ENCODE data around the gene KDM6A. TPM values are rescaled to one million over a fixed set of nuclear protein-coding genes. Genes with fewer than 3 reads are reported as not detected.

Gene KDM6A
- total RNA-seq, 1 experiment from 2014 or later = 42.8 TPM

GRCh38 chrX:44989995-44990770 is 117.2 kb downstream of the KDM6A start:
- no peak for DNase-seq
- H3K27ac Mint-ChIP-seq = no peak overlapping the region
- Histone ChIP-seq H2BK15ac (ENCODE audit: low read depth, low read length) (no peak overlapping the region), H3K9ac (ENCODE audit: extremely low read depth, insufficient read length, low read length) (no peak overlapping the region), H3K4me1 (ENCODE audit: insufficient read depth, low read length) (no peaks in the 10 kb centered on the region), H2BK12ac (ENCODE audit: insufficient read length, low read depth, low read length) (no peak overlapping the region), H3K9me3 (ENCODE audit: control insufficient read depth, low read depth, low read length) (no peaks in the 10 kb centered on the region), H2BK5ac (ENCODE audit: insufficient read length, low read length) (no peak overlapping the region), H2BK20ac (ENCODE audit: low read depth, low read length, poor library complexity, severe bottlenecking) (no peak overlapping the region), H3K4ac (ENCODE audit: low read depth, low read length) (no peak overlapping the region), H2AK5ac (ENCODE audit: insufficient read length, low read length) (no peak overlapping the region), H4K20me1 (ENCODE audit: control insufficient read depth, insufficient read depth, insufficient read length) (no peaks in the 10 kb centered on the region), H3K14ac (ENCODE audit: insufficient read depth, low read length) (no peak overlapping the region), H2BK120ac (ENCODE audit: low read depth, low read length, poor library complexity, severe bottlenecking) (no peak overlapping the region), H4K8ac (replicated peaks; ENCODE audit: insufficient read length, low read depth, low read length) (no peak overlapping the region), H3K27me3 (ENCODE audit: insufficient read depth, low read length) (no peaks in the 10 kb centered on the region), H3K79me2 (ENCODE audit: insufficient read depth, low read length) (peaks cover 3% of the 10 kb centered on the region; the same call in 1 of the 2 replicates), H3T11ph (ENCODE audit: low read length) (no peak overlapping the region), H3K23me2 (ENCODE audit: insufficient read length, low read depth, low read length, poor library complexity, severe bottlenecking) (no peaks in the 10 kb centered on the region), H3K18ac (ENCODE audit: insufficient read length, low read depth, low read length) (no peak overlapping the region), H3K4me2 (ENCODE audit: insufficient read depth, insufficient read length, low read length) (no peak overlapping the region), H3K27ac (ENCODE audit: insufficient read length, low read depth, low read length) (no peak overlapping the region), H3K79me1 (ENCODE audit: insufficient read depth, low read depth, low read length, poor library complexity, severe bottlenecking) (no peaks in the 10 kb centered on the region), H4K5ac (ENCODE audit: insufficient read length, low read depth, low read length) (no peak overlapping the region), H3K56ac (ENCODE audit: insufficient read length, low read depth, low read length) (no peak overlapping the region), H4K91ac (ENCODE audit: insufficient read length, low read depth, low read length) (no peak overlapping the region), H2AFZ (ENCODE audit: low read length) (no peak overlapping the region), H3K23ac (ENCODE audit: insufficient read length, low read depth, low read length) (no peak overlapping the region)
- peaks cover 76 to 79% of the 10 kb centered on the region in 2 experiments for H3K9me3 Mint-ChIP-seq
- H3K4me3 Mint-ChIP-seq = no peak overlapping the region
- no peak for TF ChIP-seq CTCF (conservative IDR thresholded peaks at IDR 0.05)
- H3K27me3 Mint-ChIP-seq (ENCODE audit: low read depth) = no peaks in the 10 kb centered on the region
- peaks cover 9 to 19% of the 10 kb centered on the region in 2 experiments for H3K4me1 Mint-ChIP-seq
- peaks cover 50 to 52% (median 52%) of the 10 kb centered on the region in 3 experiments for H3K36me3 Mint-ChIP-seq (ENCODE audit: insufficient read depth in 1 of 3, low read depth in 3 of 3)
- WGBS (ENCODE audit: extremely low coverage, insufficient read length, low lambda C conversion rate) = no CpG with 5 or more reads among the region's 16 CpGs
